IMR-90 (cell line): ENCODE measurements around the gene CAST. TPM values are rescaled to one million over a fixed set of nuclear protein-coding genes. Genes with fewer than 3 reads are reported as not detected.
A peak's percentile ranks its signal among the peaks of the same experiment; 100 is the strongest.

Experiments
- ATAC-seq: fragments of 200-7000 bp; cut with Tn5 transposase; 2 replicates; pipeline ENCODE4 v1.9.1; 2020; ENCODE audit warnings: low read depth, mild to moderate bottlenecking, moderate library complexity
- BruUV-seq: library from RNA; stranded (reverse); fragments of 400-500 nt; replicated peaks from 2 replicates; lab custom pipeline; 2021; lab: Mats Ljungman, UMichigan
- CTCF ChIA-PET: fragments of 300-600 bp; formaldehyde crosslinking; extraction: SDS; loops from one replicate; lab custom pipeline; 2021; ENCODE audit warnings: antibody characterized with exemption; lab: Yijun Ruan, JAX
- POLR2A ChIA-PET: fragments of 300-600 bp; sonication (Branson Sonifier 250); formaldehyde crosslinking; loops from one replicate; lab custom pipeline; 2022; ENCODE audit warnings: antibody characterized with exemption; ENCODE audit not compliant: unreplicated experiment; lab: Charles Lee
- DNase-seq: peaks from one replicate; pipeline ENCODE4 v3.0.0; 2013
- H2AFZ ChIP-seq: replicated peaks from 2 replicates; pipeline ENCODE3; 2013; ENCODE audit warnings: low read length, mild to moderate bottlenecking; ENCODE audit not compliant: poor library complexity
- H2AK5ac ChIP-seq: 2 replicates; pipeline ENCODE4 v1.6.1; 2013; ENCODE audit warnings: low read depth, low read length, inconsistent platforms
- H2AK9ac ChIP-seq: replicated peaks from 2 replicates; pipeline ENCODE3; 2013; ENCODE audit warnings: mild to moderate bottlenecking, low read depth, low read length, moderate library complexity; ENCODE audit not compliant: poor library complexity
- H2BK120ac ChIP-seq: 2 replicates; pipeline ENCODE4 v1.6.1; 2013; ENCODE audit warnings: low read depth, low read length, inconsistent platforms
- H2BK15ac ChIP-seq: 3 replicates; pipeline ENCODE4 v1.6.1; 2013; ENCODE audit warnings: low read depth, low read length, inconsistent platforms
- H2BK20ac ChIP-seq: 2 replicates; pipeline ENCODE4 v1.6.1; 2013; ENCODE audit warnings: low read depth, mild to moderate bottlenecking, inconsistent platforms, low read length, moderate library complexity
- H2BK5ac ChIP-seq: 2 replicates; pipeline ENCODE4 v1.6.1; 2013; ENCODE audit warnings: mild to moderate bottlenecking, low read depth, low read length, inconsistent platforms; ENCODE audit not compliant: poor library complexity, severe bottlenecking
- H3K14ac ChIP-seq: replicated peaks from 2 replicates; pipeline ENCODE4 v1.6.1; 2013; ENCODE audit warnings: low read depth, low read length, inconsistent platforms
- H3K18ac ChIP-seq: 2 replicates; pipeline ENCODE4 v1.6.1; 2013; ENCODE audit warnings: low read depth, low read length, control low read depth
- H3K23ac ChIP-seq: 2 replicates; pipeline ENCODE4 v1.6.1; 2013; ENCODE audit warnings: low read depth, low read length, inconsistent platforms
- H3K27ac ChIP-seq: 2 replicates; pipeline ENCODE4 v1.5.1; 2013; ENCODE audit warnings: mild to moderate bottlenecking, control low read depth, low read length; ENCODE audit not compliant: insufficient read depth
- H3K27me3 ChIP-seq: 2 replicates; pipeline ENCODE4 v1.6.1; 2013; ENCODE audit warnings: low read length; ENCODE audit not compliant: control insufficient read depth, insufficient read depth
- H3K36me3 ChIP-seq: 2 replicates; pipeline ENCODE4 v1.6.1; 2013; ENCODE audit warnings: low read length, mixed read lengths; ENCODE audit not compliant: control insufficient read depth, insufficient read depth
- H3K4ac ChIP-seq: 2 replicates; pipeline ENCODE4 v1.6.1; 2013; ENCODE audit warnings: low read depth, low read length, inconsistent platforms
- H3K4me1 ChIP-seq: 2 replicates; pipeline ENCODE4 v1.6.1; 2013; ENCODE audit warnings: low read length, mixed read lengths; ENCODE audit not compliant: control insufficient read depth, insufficient read depth
- H3K4me2 ChIP-seq: 2 replicates; pipeline ENCODE4 v1.6.1; 2013; ENCODE audit warnings: low read depth, mild to moderate bottlenecking, control low read depth, low read length, moderate library complexity
- H3K4me3 ChIP-seq: 2 replicates; pipeline ENCODE4 v1.5.1; 2013; ENCODE audit warnings: low read depth, mild to moderate bottlenecking, control low read depth, low read length, moderate library complexity; ENCODE audit not compliant: insufficient read depth
- H3K56ac ChIP-seq: 2 replicates; pipeline ENCODE4 v1.6.1; 2013; ENCODE audit warnings: low read length, inconsistent platforms; ENCODE audit not compliant: insufficient read depth; ENCODE audit errors: extremely low read depth
- H3K79me1 ChIP-seq, 2 experiments: 2 replicates each; pipeline ENCODE4 v1.6.1; 2013; ENCODE audit warnings: low read length in 2 of 2, inconsistent platforms in 1 of 2, low read depth in 1 of 2
- H3K9ac ChIP-seq: 2 replicates; pipeline ENCODE4 v1.6.1; 2013; ENCODE audit warnings: low read depth, low read length, control low read depth
- H3K9me1 ChIP-seq: 2 replicates; pipeline ENCODE4 v1.6.1; 2013; ENCODE audit warnings: low read length, inconsistent platforms; ENCODE audit not compliant: insufficient read depth
- H3K9me3 ChIP-seq: 2 replicates; pipeline ENCODE4 v1.6.1; 2013; ENCODE audit warnings: low read length; ENCODE audit not compliant: control insufficient read depth, insufficient read depth
- H4K20me1 ChIP-seq: 2 replicates; pipeline ENCODE4 v1.6.1; 2013; ENCODE audit warnings: low read length, inconsistent platforms; ENCODE audit not compliant: insufficient read depth
- H4K5ac ChIP-seq: 2 replicates; pipeline ENCODE4 v1.6.1; 2013; ENCODE audit warnings: mild to moderate bottlenecking, low read depth, low read length, control low read depth
- H4K8ac ChIP-seq, 2 experiments: 2 replicates each; pipeline ENCODE4 v1.6.1; 2013; ENCODE audit warnings: low read depth in 2 of 2, low read length in 2 of 2, control low read depth in 1 of 2, inconsistent platforms in 1 of 2
- H4K91ac ChIP-seq: 2 replicates; pipeline ENCODE4 v1.6.1; 2013; ENCODE audit warnings: low read depth, low read length, inconsistent platforms; ENCODE audit not compliant: insufficient read depth
- MXI1 ChIP-seq: IDR thresholded peaks from 2 replicates; pipeline ENCODE4 v1.6.1; 2012; ENCODE audit warnings: low read depth, mild to moderate bottlenecking, low read length, moderate library complexity, borderline replicate concordance
- USF2 ChIP-seq: fragments of 150-350 bp; IDR thresholded peaks from 2 replicates; pipeline ENCODE4 v1.6.1; 2017; ENCODE audit warnings: mild to moderate bottlenecking, antibody characterized with exemption, low read length, low read depth
- WGBS, 2 experiments: methylation state at CpG; one replicate each; pipeline versions ENCODE4 v1.1.5 to v1.1.7; 2013; ENCODE audit warnings: missing lambda C conversion rate in 2 of 2; ENCODE audit not compliant: insufficient read length in 1 of 2; ENCODE audit errors: extremely low coverage in 2 of 2; 5-methylcytosine and 5-hydroxymethylcytosine counted together
- dilution Hi-C: fragments of 300-500 bp; cut with HindIII; formaldehyde crosslinking; loops from one replicate; pipeline ENCODE4 v1.14.3; 2018; ENCODE audit warnings: low sequenced_read_pairs; ENCODE audit not compliant: unreplicated experiment
- in situ Hi-C: fragments of 300-500 bp; cut with MboI; formaldehyde crosslinking; loops from 3 replicates; pipeline ENCODE4 v1.14.3; 2019; ENCODE audit warnings: low sequenced_read_pairs, inconsistent platforms, mixed read lengths
- intact Hi-C: fragments of 100-400 bp; cut with micrococcal nuclease; formaldehyde crosslinking; loops from 2 replicates; pipeline ENCODE4 v1.10.0; 2022
- polyA plus RNA-seq, 3 experiments: library from polyadenylated mRNA; depleted of rRNA; stranded (reverse); fragments of >200 nt; gene quantifications; 2 replicates each; pipeline ENCODE4 v1.2.3, GENCODE V29; 2012; ENCODE audit warnings: low replicate concordance in 1 of 3
- total RNA-seq: library from RNA; depleted of rRNA; stranded (reverse); fragments of >200 nt; gene quantifications from 2 replicates; pipeline ENCODE4 v1.2.3, GENCODE V29; 2012

CAST gene
- total and polyA plus RNA-seq, 2 of the 4 experiments (the other 2 are of a cell fraction), result 91.3 to 128 TPM

- 100% methylated on average over 1 of the region's 5 CpGs for WGBS, 2 experiments
- H3K9me3 ChIP-seq, result no peaks in the 10 kb centered on the region
- no peak overlapping the region for H4K8ac ChIP-seq
- POLR2A ChIA-PET, result no interaction called here
- no peaks in the 10 kb centered on the region for H3K27me3 ChIP-seq
- no peak overlapping the region for H2AFZ ChIP-seq
- TF ChIP-seq MXI1 (no peak), USF2 (no peak)
- no peak overlapping the region for H3K9ac ChIP-seq
- ATAC-seq, result no peak
- H2BK15ac ChIP-seq, result no peak overlapping the region
- H3K27ac ChIP-seq, result no peak overlapping the region
- H3K9me1 ChIP-seq, result peaks cover 14% of the 10 kb centered on the region
- no peak overlapping the region for H3K4me3 ChIP-seq
- H3K56ac ChIP-seq, result no peak overlapping the region
- CTCF ChIA-PET, result no interaction called here
- no peak overlapping the region for H3K18ac ChIP-seq
- no peak overlapping the region for H3K4ac ChIP-seq
- H2AK5ac ChIP-seq, result no peak overlapping the region
- no peak overlapping the region for H3K4me2 ChIP-seq
- intact Hi-C loops, result no loop called here
- H2AK9ac ChIP-seq, result no peak overlapping the region
- DNase-seq, result no peak
- dilution Hi-C loops, result no loop called here
- H2BK5ac ChIP-seq, result no peak overlapping the region
- H4K20me1 ChIP-seq, result peaks cover 43% of the 10 kb centered on the region; the same call in 1 of the 2 replicates
- in situ Hi-C loops, result no loop called here
- peak overlapping the region; percentile 25; the same call in 1 of the 2 replicates for H3K23ac ChIP-seq
- H3K4me1 ChIP-seq, result peaks cover 18% of the 10 kb centered on the region
- H4K5ac ChIP-seq, result no peak overlapping the region
- no peak overlapping the region for H2BK120ac ChIP-seq
- H3K79me1 ChIP-seq, result peaks cover 33 to 74% of the 10 kb centered on the region in 2 experiments
- H3K36me3 ChIP-seq, result no peaks in the 10 kb centered on the region
- no peak overlapping the region for H4K91ac ChIP-seq
- no TSS peak for BruUV-seq
- no peak overlapping the region; the same call in 1 of the 2 replicates for H3K14ac ChIP-seq
- H2BK20ac ChIP-seq, result no peak overlapping the region
Observed at GRCh38 chr5:96706433-96707111, 44.4 kb downstream of the CAST start.
